Measurements from ENCODE around the gene ARL6IP6. TPM values are rescaled to one million over a fixed set of nuclear protein-coding genes. Genes with fewer than 3 reads are reported as not detected.

ARL6IP6 gene
- polyA plus RNA-seq, 1 of the 3 experiments (the other 2 are of a cell fraction), result 25.8 TPM

GRCh38 chr2:152674334-152674733 lies 44.1 kb upstream of the ARL6IP6 start (continued):
- TF ChIP-seq, protein P1, sequence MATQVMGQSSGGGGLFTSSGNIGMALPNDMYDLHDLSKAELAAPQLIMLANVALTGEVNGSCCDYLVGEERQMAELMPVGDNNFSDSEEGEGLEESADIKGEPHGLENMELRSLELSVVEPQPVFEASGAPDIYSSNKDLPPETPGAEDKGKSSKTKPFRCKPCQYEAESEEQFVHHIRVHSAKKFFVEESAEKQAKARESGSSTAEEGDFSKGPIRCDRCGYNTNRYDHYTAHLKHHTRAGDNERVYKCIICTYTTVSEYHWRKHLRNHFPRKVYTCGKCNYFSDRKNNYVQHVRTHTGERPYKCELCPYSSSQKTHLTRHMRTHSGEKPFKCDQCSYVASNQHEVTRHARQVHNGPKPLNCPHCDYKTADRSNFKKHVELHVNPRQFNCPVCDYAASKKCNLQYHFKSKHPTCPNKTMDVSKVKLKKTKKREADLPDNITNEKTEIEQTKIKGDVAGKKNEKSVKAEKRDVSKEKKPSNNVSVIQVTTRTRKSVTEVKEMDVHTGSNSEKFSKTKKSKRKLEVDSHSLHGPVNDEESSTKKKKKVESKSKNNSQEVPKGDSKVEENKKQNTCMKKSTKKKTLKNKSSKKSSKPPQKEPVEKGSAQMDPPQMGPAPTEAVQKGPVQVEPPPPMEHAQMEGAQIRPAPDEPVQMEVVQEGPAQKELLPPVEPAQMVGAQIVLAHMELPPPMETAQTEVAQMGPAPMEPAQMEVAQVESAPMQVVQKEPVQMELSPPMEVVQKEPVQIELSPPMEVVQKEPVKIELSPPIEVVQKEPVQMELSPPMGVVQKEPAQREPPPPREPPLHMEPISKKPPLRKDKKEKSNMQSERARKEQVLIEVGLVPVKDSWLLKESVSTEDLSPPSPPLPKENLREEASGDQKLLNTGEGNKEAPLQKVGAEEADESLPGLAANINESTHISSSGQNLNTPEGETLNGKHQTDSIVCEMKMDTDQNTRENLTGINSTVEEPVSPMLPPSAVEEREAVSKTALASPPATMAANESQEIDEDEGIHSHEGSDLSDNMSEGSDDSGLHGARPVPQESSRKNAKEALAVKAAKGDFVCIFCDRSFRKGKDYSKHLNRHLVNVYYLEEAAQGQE (IDR thresholded peaks at IDR 0.05; ENCODE audit: low read depth, low read length), result no peak
- TF ChIP-seq NFIC (IDR thresholded peaks at IDR 0.05; ENCODE audit: borderline replicate concordance) (no peak), GATA2 (CRISPR knock-in tag; IDR thresholded peaks at IDR 0.05) (no peak), YY1 (IDR thresholded peaks at IDR 0.05; ENCODE audit: low read depth) (no peak), TEAD4 (IDR thresholded peaks at IDR 0.05; ENCODE audit: borderline replicate concordance, insufficient read depth) (no peak), TCF12 (IDR thresholded peaks at IDR 0.05) (no peak), RCOR1 (IDR thresholded peaks at IDR 0.05; ENCODE audit: low read length) (no peak), MXI1 (IDR thresholded peaks at IDR 0.05; ENCODE audit: low read depth, low read length) (no peak)
- TF ChIP-seq, protein P2, sequence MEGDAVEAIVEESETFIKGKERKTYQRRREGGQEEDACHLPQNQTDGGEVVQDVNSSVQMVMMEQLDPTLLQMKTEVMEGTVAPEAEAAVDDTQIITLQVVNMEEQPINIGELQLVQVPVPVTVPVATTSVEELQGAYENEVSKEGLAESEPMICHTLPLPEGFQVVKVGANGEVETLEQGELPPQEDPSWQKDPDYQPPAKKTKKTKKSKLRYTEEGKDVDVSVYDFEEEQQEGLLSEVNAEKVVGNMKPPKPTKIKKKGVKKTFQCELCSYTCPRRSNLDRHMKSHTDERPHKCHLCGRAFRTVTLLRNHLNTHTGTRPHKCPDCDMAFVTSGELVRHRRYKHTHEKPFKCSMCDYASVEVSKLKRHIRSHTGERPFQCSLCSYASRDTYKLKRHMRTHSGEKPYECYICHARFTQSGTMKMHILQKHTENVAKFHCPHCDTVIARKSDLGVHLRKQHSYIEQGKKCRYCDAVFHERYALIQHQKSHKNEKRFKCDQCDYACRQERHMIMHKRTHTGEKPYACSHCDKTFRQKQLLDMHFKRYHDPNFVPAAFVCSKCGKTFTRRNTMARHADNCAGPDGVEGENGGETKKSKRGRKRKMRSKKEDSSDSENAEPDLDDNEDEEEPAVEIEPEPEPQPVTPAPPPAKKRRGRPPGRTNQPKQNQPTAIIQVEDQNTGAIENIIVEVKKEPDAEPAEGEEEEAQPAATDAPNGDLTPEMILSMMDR (IDR thresholded peaks at IDR 0.05), result no peak

GRCh38 chr2:152676461-152676860 lies 42.0 kb upstream of the ARL6IP6 start:
- WGBS (ENCODE audit: low lambda C conversion rate), result 98% methylated on average over 3 of the region's 3 CpGs

More at GRCh38 chr2:152676461-152676860, 42.0 kb upstream of the ARL6IP6 start:
- ChIA-PET POLR2A (no interaction called here), CTCF (no interaction called here)
- H3K4me3 ChIP-seq (ENCODE audit: low read depth in 2 of 2, low read length in 1 of 2), result no peak overlapping the region
- H3K4me1 ChIP-seq (ENCODE audit: control insufficient read depth in 1 of 2, insufficient read depth in 2 of 2, low read depth in 1 of 2, low read length in 1 of 2), result no peaks in the 10 kb centered on the region; a peak in 1 of 4 replicates
- no peaks in the 10 kb centered on the region for H3F3A ChIP-seq (replicated peaks; ENCODE audit: insufficient read depth)
- peaks cover 12% of the 10 kb centered on the region; the same call in 1 of the 2 replicates for H3K79me2 ChIP-seq (ENCODE audit: insufficient read depth)
- no peaks in the 10 kb centered on the region for H4K20me1 ChIP-seq (ENCODE audit: insufficient read depth)
- no peak overlapping the region for H3K9ac ChIP-seq
- H3K27me3 ChIP-seq (ENCODE audit: insufficient read depth), result no peaks in the 10 kb centered on the region
- TF ChIP-seq RXRA (IDR thresholded peaks at IDR 0.05; ENCODE audit: borderline replicate concordance, low read depth), result no peak
- TF ChIP-seq ELF1 (IDR thresholded peaks at IDR 0.05), result no peak
- TF ChIP-seq GABPA (IDR thresholded peaks at IDR 0.05; ENCODE audit: low read depth), result no peak
- TF ChIP-seq FOSL2 (IDR thresholded peaks at IDR 0.05; ENCODE audit: borderline replicate concordance, low read depth), result no peak
- no peak for TF ChIP-seq MEF2A (IDR thresholded peaks at IDR 0.05; ENCODE audit: borderline replicate concordance, low read depth)
- TF ChIP-seq, protein P3, sequence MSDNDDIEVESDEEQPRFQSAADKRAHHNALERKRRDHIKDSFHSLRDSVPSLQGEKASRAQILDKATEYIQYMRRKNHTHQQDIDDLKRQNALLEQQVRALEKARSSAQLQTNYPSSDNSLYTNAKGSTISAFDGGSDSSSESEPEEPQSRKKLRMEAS (IDR thresholded peaks at IDR 0.05; ENCODE audit: low read depth), result no peak
- no peak for TF ChIP-seq FOXJ3 (CRISPR knock-in tag; IDR thresholded peaks at IDR 0.05)
- TF ChIP-seq RAD21 (IDR thresholded peaks at IDR 0.05; ENCODE audit: low read length), result no peak
- TF ChIP-seq TCF12 (IDR thresholded peaks at IDR 0.05), result no peak
- TF ChIP-seq POLR2AphosphoS5 (IDR thresholded peaks at IDR 0.05; ENCODE audit: low read depth, low read length), result no peak
- TF ChIP-seq MXI1 (IDR thresholded peaks at IDR 0.05; ENCODE audit: low read depth, low read length), result no peak
- TF ChIP-seq RFX5 (IDR thresholded peaks at IDR 0.05; ENCODE audit: low read length), result no peak
- no peaks in the 10 kb centered on the region for H3K9me2 ChIP-seq
- no peak overlapping the region for H2AFZ ChIP-seq (ENCODE audit: low read depth)
- no peak overlapping the region for H3K4me2 ChIP-seq
- peaks cover 88 to 96% of the 10 kb centered on the region in 2 experiments for H3K36me3 ChIP-seq (replicated peaks in 1 of 2; ENCODE audit: control insufficient read depth in 1 of 2, insufficient read depth in 2 of 2, low read length in 1 of 2)
- H3K9me3 ChIP-seq, result no peaks in the 10 kb centered on the region
- no peak for DNase-seq
- no peak overlapping the region; a peak in 1 of 4 replicates for H3K27ac ChIP-seq (ENCODE audit: low read depth in 2 of 2, low read length in 1 of 2)
